IMR-90 (cell line): ENCODE data around the gene MYLK4. TPM values are rescaled to one million over a fixed set of nuclear protein-coding genes. Genes with fewer than 3 reads are reported as not detected.

Experiments
- ATAC-seq: fragments of 200-7000 bp; cut with Tn5 transposase; 2 replicates; pipeline ENCODE4 v1.9.1; 2020; ENCODE audit warnings: low read depth, mild to moderate bottlenecking, moderate library complexity
- BruUV-seq: library from RNA; stranded (reverse); fragments of 400-500 nt; replicated peaks from 2 replicates; lab custom pipeline; 2021; lab: Mats Ljungman, UMichigan
- CTCF ChIA-PET: fragments of 300-600 bp; formaldehyde crosslinking; extraction: SDS; loops from one replicate; lab custom pipeline; 2021; ENCODE audit warnings: antibody characterized with exemption; lab: Yijun Ruan, JAX
- POLR2A ChIA-PET: fragments of 300-600 bp; sonication (Branson Sonifier 250); formaldehyde crosslinking; loops from one replicate; lab custom pipeline; 2022; ENCODE audit warnings: antibody characterized with exemption; ENCODE audit not compliant: unreplicated experiment; lab: Charles Lee
- DNase-seq: peaks from one replicate; pipeline ENCODE4 v3.0.0; 2013
- H2AFZ ChIP-seq: replicated peaks from 2 replicates; pipeline ENCODE3; 2013; ENCODE audit warnings: low read length, mild to moderate bottlenecking; ENCODE audit not compliant: poor library complexity
- H2AK5ac ChIP-seq: 2 replicates; pipeline ENCODE4 v1.6.1; 2013; ENCODE audit warnings: low read depth, low read length, inconsistent platforms
- H2AK9ac ChIP-seq: replicated peaks from 2 replicates; pipeline ENCODE3; 2013; ENCODE audit warnings: mild to moderate bottlenecking, low read depth, low read length, moderate library complexity; ENCODE audit not compliant: poor library complexity
- H2BK120ac ChIP-seq: 2 replicates; pipeline ENCODE4 v1.6.1; 2013; ENCODE audit warnings: low read depth, low read length, inconsistent platforms
- H2BK15ac ChIP-seq: 3 replicates; pipeline ENCODE4 v1.6.1; 2013; ENCODE audit warnings: low read depth, low read length, inconsistent platforms
- H2BK20ac ChIP-seq: 2 replicates; pipeline ENCODE4 v1.6.1; 2013; ENCODE audit warnings: low read depth, mild to moderate bottlenecking, inconsistent platforms, low read length, moderate library complexity
- H2BK5ac ChIP-seq: 2 replicates; pipeline ENCODE4 v1.6.1; 2013; ENCODE audit warnings: mild to moderate bottlenecking, low read depth, low read length, inconsistent platforms; ENCODE audit not compliant: poor library complexity, severe bottlenecking
- H3K14ac ChIP-seq: replicated peaks from 2 replicates; pipeline ENCODE4 v1.6.1; 2013; ENCODE audit warnings: low read depth, low read length, inconsistent platforms
- H3K18ac ChIP-seq: 2 replicates; pipeline ENCODE4 v1.6.1; 2013; ENCODE audit warnings: low read depth, low read length, control low read depth
- H3K23ac ChIP-seq: 2 replicates; pipeline ENCODE4 v1.6.1; 2013; ENCODE audit warnings: low read depth, low read length, inconsistent platforms
- H3K27ac ChIP-seq: 2 replicates; pipeline ENCODE4 v1.5.1; 2013; ENCODE audit warnings: mild to moderate bottlenecking, control low read depth, low read length; ENCODE audit not compliant: insufficient read depth
- H3K27me3 ChIP-seq: 2 replicates; pipeline ENCODE4 v1.6.1; 2013; ENCODE audit warnings: low read length; ENCODE audit not compliant: control insufficient read depth, insufficient read depth
- H3K36me3 ChIP-seq: 2 replicates; pipeline ENCODE4 v1.6.1; 2013; ENCODE audit warnings: low read length, mixed read lengths; ENCODE audit not compliant: control insufficient read depth, insufficient read depth
- H3K4ac ChIP-seq: 2 replicates; pipeline ENCODE4 v1.6.1; 2013; ENCODE audit warnings: low read depth, low read length, inconsistent platforms
- H3K4me1 ChIP-seq: 2 replicates; pipeline ENCODE4 v1.6.1; 2013; ENCODE audit warnings: low read length, mixed read lengths; ENCODE audit not compliant: control insufficient read depth, insufficient read depth
- H3K4me2 ChIP-seq: 2 replicates; pipeline ENCODE4 v1.6.1; 2013; ENCODE audit warnings: low read depth, mild to moderate bottlenecking, control low read depth, low read length, moderate library complexity
- H3K4me3 ChIP-seq: 2 replicates; pipeline ENCODE4 v1.5.1; 2013; ENCODE audit warnings: low read depth, mild to moderate bottlenecking, control low read depth, low read length, moderate library complexity; ENCODE audit not compliant: insufficient read depth
- H3K56ac ChIP-seq: 2 replicates; pipeline ENCODE4 v1.6.1; 2013; ENCODE audit warnings: low read length, inconsistent platforms; ENCODE audit not compliant: insufficient read depth; ENCODE audit errors: extremely low read depth
- H3K79me1 ChIP-seq, 2 experiments: 2 replicates each; pipeline ENCODE4 v1.6.1; 2013; ENCODE audit warnings: low read length in 2 of 2, inconsistent platforms in 1 of 2, low read depth in 1 of 2
- H3K9ac ChIP-seq: 2 replicates; pipeline ENCODE4 v1.6.1; 2013; ENCODE audit warnings: low read depth, low read length, control low read depth
- H3K9me1 ChIP-seq: 2 replicates; pipeline ENCODE4 v1.6.1; 2013; ENCODE audit warnings: low read length, inconsistent platforms; ENCODE audit not compliant: insufficient read depth
- H3K9me3 ChIP-seq: 2 replicates; pipeline ENCODE4 v1.6.1; 2013; ENCODE audit warnings: low read length; ENCODE audit not compliant: control insufficient read depth, insufficient read depth
- H4K20me1 ChIP-seq: 2 replicates; pipeline ENCODE4 v1.6.1; 2013; ENCODE audit warnings: low read length, inconsistent platforms; ENCODE audit not compliant: insufficient read depth
- H4K5ac ChIP-seq: 2 replicates; pipeline ENCODE4 v1.6.1; 2013; ENCODE audit warnings: mild to moderate bottlenecking, low read depth, low read length, control low read depth
- H4K8ac ChIP-seq, 2 experiments: 2 replicates each; pipeline ENCODE4 v1.6.1; 2013; ENCODE audit warnings: low read depth in 2 of 2, low read length in 2 of 2, control low read depth in 1 of 2, inconsistent platforms in 1 of 2
- H4K91ac ChIP-seq: 2 replicates; pipeline ENCODE4 v1.6.1; 2013; ENCODE audit warnings: low read depth, low read length, inconsistent platforms; ENCODE audit not compliant: insufficient read depth
- BHLHE40 ChIP-seq: fragments of 150-350 bp; IDR thresholded peaks from 2 replicates; pipeline ENCODE4 v1.6.1; 2016; ENCODE audit warnings: mild to moderate bottlenecking, low read depth, low read length
- CEBPB ChIP-seq: IDR thresholded peaks from 2 replicates; pipeline ENCODE4 v1.6.1; 2012; ENCODE audit warnings: low read depth, low read length, improper control_type of control experiment
- CHD1 ChIP-seq: IDR thresholded peaks from 2 replicates; pipeline ENCODE4 v1.6.1; 2012; ENCODE audit warnings: low read depth, low read length, improper control_type of control experiment
- CTCF ChIP-seq: conservative IDR thresholded peaks from 2 replicates; pipeline ENCODE4 v1.5.1; 2012; ENCODE audit warnings: mild to moderate bottlenecking, low read depth, low read length, improper control_type of control experiment
- ELK1 ChIP-seq: fragments of 150-350 bp; IDR thresholded peaks from 2 replicates; pipeline ENCODE4 v1.6.1; 2016; ENCODE audit warnings: low read depth, mild to moderate bottlenecking, low read length, moderate library complexity, borderline replicate concordance
- FOS ChIP-seq: fragments of 150-350 bp; IDR thresholded peaks from 2 replicates; pipeline ENCODE4 v1.6.1; 2016; ENCODE audit warnings: low read depth, low read length
- MAFK ChIP-seq: IDR thresholded peaks from 2 replicates; pipeline ENCODE4 v1.6.1; 2012; ENCODE audit warnings: low read depth, low read length, improper control_type of control experiment
- MAZ ChIP-seq: IDR thresholded peaks from 2 replicates; pipeline ENCODE4 v1.6.1; 2012; ENCODE audit warnings: low read depth, mild to moderate bottlenecking, low read length, improper control_type of control experiment, moderate library complexity, borderline replicate concordance
- MXI1 ChIP-seq: IDR thresholded peaks from 2 replicates; pipeline ENCODE4 v1.6.1; 2012; ENCODE audit warnings: low read depth, mild to moderate bottlenecking, low read length, moderate library complexity, borderline replicate concordance
- POLR2A ChIP-seq: IDR thresholded peaks from 2 replicates; pipeline ENCODE4 v1.6.1; 2012; ENCODE audit warnings: mild to moderate bottlenecking, low read depth, low read length
- RAD21 ChIP-seq: IDR thresholded peaks from 2 replicates; pipeline ENCODE4 v1.6.1; 2012; ENCODE audit warnings: low read length, improper control_type of control experiment
- RCOR1 ChIP-seq: IDR thresholded peaks from 2 replicates; pipeline ENCODE4 v1.6.1; 2012; ENCODE audit warnings: mild to moderate bottlenecking, low read length, improper control_type of control experiment; ENCODE audit not compliant: insufficient replicate concordance
- RFX5 ChIP-seq: IDR thresholded peaks from 2 replicates; pipeline ENCODE4 v1.8.0; 2012; ENCODE audit warnings: low read depth, mild to moderate bottlenecking, low read length, moderate library complexity
- SMC3 ChIP-seq: fragments of 150-350 bp; IDR thresholded peaks from 2 replicates; pipeline ENCODE4 v1.6.1; 2016; ENCODE audit warnings: low read depth, mild to moderate bottlenecking, antibody characterized with exemption, low read length, moderate library complexity
- USF2 ChIP-seq: fragments of 150-350 bp; IDR thresholded peaks from 2 replicates; pipeline ENCODE4 v1.6.1; 2017; ENCODE audit warnings: mild to moderate bottlenecking, antibody characterized with exemption, low read length, low read depth
- WGBS, 2 experiments: methylation state at CpG; one replicate each; pipeline versions ENCODE4 v1.1.5 to v1.1.7; 2013; ENCODE audit warnings: missing lambda C conversion rate in 2 of 2; ENCODE audit not compliant: insufficient read length in 1 of 2; ENCODE audit errors: extremely low coverage in 2 of 2; 5-methylcytosine and 5-hydroxymethylcytosine counted together
- dilution Hi-C: fragments of 300-500 bp; cut with HindIII; formaldehyde crosslinking; loops from one replicate; pipeline ENCODE4 v1.14.3; 2018; ENCODE audit warnings: low sequenced_read_pairs; ENCODE audit not compliant: unreplicated experiment
- in situ Hi-C: fragments of 300-500 bp; cut with MboI; formaldehyde crosslinking; loops from 3 replicates; pipeline ENCODE4 v1.14.3; 2019; ENCODE audit warnings: low sequenced_read_pairs, inconsistent platforms, mixed read lengths
- intact Hi-C: fragments of 100-400 bp; cut with micrococcal nuclease; formaldehyde crosslinking; loops from 2 replicates; pipeline ENCODE4 v1.10.0; 2022
- polyA plus RNA-seq, 3 experiments: library from polyadenylated mRNA; depleted of rRNA; stranded (reverse); fragments of >200 nt; gene quantifications; 2 replicates each; pipeline ENCODE4 v1.2.3, GENCODE V29; 2012; ENCODE audit warnings: low replicate concordance in 1 of 3
- total RNA-seq: library from RNA; depleted of rRNA; stranded (reverse); fragments of >200 nt; gene quantifications from 2 replicates; pipeline ENCODE4 v1.2.3, GENCODE V29; 2012

MYLK4 gene
- total and polyA plus RNA-seq, 2 of the 4 experiments (the other 2 are of a cell fraction), result under 0.01 to 0.07 TPM

GRCh38 chr6:2713473-2714110, 37.1 kb downstream of the MYLK4 start:
- intact Hi-C loops (no loop called here), in situ Hi-C loops (no loop called here), dilution Hi-C loops (no loop called here)
- Histone ChIP-seq H3K18ac (peak overlapping the region; percentile 27; the same call in 1 of the 2 replicates), H3K14ac (0 out of 2 replicates have a peak overlapping the region, but pooled peaks have one; percentile 10), H3K4ac (peak overlapping the region; percentile 6), H3K9ac (no peak overlapping the region), H3K9me1 (peaks cover 10% of the 10 kb centered on the region), H2BK15ac (peak overlapping the region; percentile 70; the same call in 1 of the 3 replicates), H2AK5ac (peak overlapping the region; percentile 59), H3K4me3 (no peak overlapping the region), H3K4me1 (peaks cover 10% of the 10 kb centered on the region), H3K9me3 (peaks cover 2% of the 10 kb centered on the region; the same call in 1 of the 2 replicates), H3K27me3 (no peaks in the 10 kb centered on the region), H2BK20ac (peak overlapping the region; percentile 11; the same call in 1 of the 2 replicates), H3K36me3 (no peaks in the 10 kb centered on the region), H4K91ac (no peak overlapping the region; the same call in 1 of the 2 replicates), H4K8ac (peak overlapping the region in 1 of 2 experiments; percentile 11; a peak in 1 of 4 replicates), H2AFZ (peak overlapping the region; percentile 36), H3K27ac (peak overlapping the region; percentile 15; the same call in 1 of the 2 replicates), H4K20me1 (no peaks in the 10 kb centered on the region), H3K56ac (no peak overlapping the region), H3K23ac (no peak overlapping the region), H2BK5ac (peak overlapping the region; percentile 9), H4K5ac (no peak overlapping the region), H3K79me1 (no peaks in the 10 kb centered on the region), H3K4me2 (peak overlapping the region; percentile 63; the same call in 1 of the 2 replicates), H2BK120ac (no peak overlapping the region; the same call in 1 of the 2 replicates), H2AK9ac (no peak overlapping the region)
- BruUV-seq, result no TSS peak
- no peak for ATAC-seq
- no peak for DNase-seq
- WGBS, 2 experiments, result 100% methylated on average over 3 of the region's 8 CpGs; no CpG with 5 or more reads in 1 of the 2 experiments
- TF ChIP-seq CHD1, result no peak
- no peak for TF ChIP-seq MXI1
- no peak for TF ChIP-seq RFX5
- no peak for TF ChIP-seq RAD21
- no peak for TF ChIP-seq BHLHE40
- TF ChIP-seq MAZ, result no peak
- TF ChIP-seq FOS, result no peak
- no peak for TF ChIP-seq MAFK
- TF ChIP-seq SMC3, result no peak
- no peak for TF ChIP-seq CEBPB
- TF ChIP-seq RCOR1, result no peak
- TF ChIP-seq POLR2A, result no peak
- no peak for TF ChIP-seq CTCF
- TF ChIP-seq ELK1, result no peak
- TF ChIP-seq USF2, result no peak
- ChIA-PET POLR2A (no interaction called here), CTCF (interaction anchor here (0.6 kb wide), 1 partner anchor 21 kb away, joined by 4 read pairs; no protein-coding TSS in a partner anchor)
